OCI-LY7 (cell line): ENCODE measurements around the gene DHRS7B. TPM values are rescaled to one million over a fixed set of nuclear protein-coding genes. Genes with fewer than 3 reads are reported as not detected.

Experiments
- BruUV-seq: library from RNA; stranded (reverse); fragments of 400-500 nt; replicated peaks from 2 replicates; lab custom pipeline; 2021; lab: Mats Ljungman, UMichigan
- CTCF ChIA-PET: fragments of 300-600 bp; sonication (Branson Sonifier 250); formaldehyde crosslinking; loops from one replicate; lab custom pipeline; 2022; ENCODE audit warnings: antibody characterized with exemption; ENCODE audit not compliant: unreplicated experiment; lab: Charles Lee
- POLR2A ChIA-PET: fragments of 300-600 bp; sonication (Branson Sonifier 250); formaldehyde crosslinking; loops from one replicate; lab custom pipeline; 2022; ENCODE audit warnings: antibody characterized with exemption; lab: Charles Lee
- DNase-seq: peaks from one replicate; pipeline ENCODE4 v3.0.0-alpha.2; 2015; ENCODE audit warnings: low spot score
- H2AFZ ChIP-seq: fragments of 200-600 bp; sonication (generic), shearing (Covaris generic); 2 replicates; pipeline ENCODE4 v1.6.1; 2014; ENCODE audit warnings: mild to moderate bottlenecking, antibody characterized with exemption, low read length, moderate library complexity
- H3K27ac ChIP-seq: fragments of 200-600 bp; sonication (generic); 2 replicates; pipeline ENCODE4 v1.5.1; 2014; ENCODE audit warnings: mixed run types, low read depth, mild to moderate bottlenecking, moderate library complexity, low read length, inconsistent platforms; ENCODE audit not compliant: poor library complexity, severe bottlenecking
- H3K36me3 ChIP-seq: fragments of 200-600 bp; sonication (generic); 2 replicates; pipeline ENCODE4 v1.6.1; 2014; ENCODE audit warnings: mild to moderate bottlenecking, antibody characterized with exemption, low read length, moderate library complexity, mixed read lengths; ENCODE audit not compliant: insufficient read depth
- H3K4me1 ChIP-seq: fragments of 200-600 bp; sonication (generic); 2 replicates; pipeline ENCODE4 v1.5.1; 2014; ENCODE audit warnings: mild to moderate bottlenecking, low read length; ENCODE audit not compliant: insufficient read depth, poor library complexity, severe bottlenecking
- H3K4me2 ChIP-seq: fragments of 200-600 bp; sonication (generic); 2 replicates; pipeline ENCODE4 v1.6.1; 2014; ENCODE audit warnings: mild to moderate bottlenecking, low read length
- H3K4me3 ChIP-seq: fragments of 200-600 bp; sonication (generic); 2 replicates; pipeline ENCODE4 v1.5.1; 2014; ENCODE audit warnings: mild to moderate bottlenecking, low read depth, low read length; ENCODE audit not compliant: poor library complexity, severe bottlenecking
- H3K79me2 ChIP-seq: fragments of 200-600 bp; sonication (generic); 2 replicates; pipeline ENCODE4 v1.6.1; 2016; ENCODE audit warnings: low read depth, mild to moderate bottlenecking, low read length, moderate library complexity, mixed read lengths; ENCODE audit not compliant: insufficient read depth
- H3K9me2 ChIP-seq: fragments of 200-600 bp; sonication (generic); 2 replicates; pipeline ENCODE4 v1.6.1; 2016; ENCODE audit warnings: mild to moderate bottlenecking, low read length, mixed read lengths; ENCODE audit not compliant: insufficient read depth
- H3K9me3 ChIP-seq: fragments of 200-600 bp; sonication (generic); 2 replicates; pipeline ENCODE4 v1.6.1; 2014; ENCODE audit warnings: mild to moderate bottlenecking, mixed run types, low read length, mixed read lengths
- H4K20me1 ChIP-seq: fragments of 200-600 bp; sonication (generic); 2 replicates; pipeline ENCODE4 v1.6.1; 2014; ENCODE audit warnings: mild to moderate bottlenecking, antibody characterized with exemption, low read length, moderate library complexity, mixed read lengths; ENCODE audit not compliant: insufficient read depth
- EZH2phosphoT487 ChIP-seq: fragments of 200-600 bp; sonication (generic); IDR thresholded peaks from 2 replicates; pipeline ENCODE4 v1.6.1; 2018; ENCODE audit warnings: low read depth, borderline replicate concordance, mild to moderate bottlenecking, mixed run types, antibody characterized with exemption, low read length, moderate library complexity, mixed read lengths
- intact Hi-C: fragments of 100-400 bp; cut with micrococcal nuclease; formaldehyde crosslinking; loops from one replicate; pipeline ENCODE4 v1.10.0; 2022; ENCODE audit not compliant: unreplicated experiment
- total RNA-seq, 2 experiments: library from RNA; depleted of rRNA in 1 of 2; stranded (reverse); fragments of >200 nt in 1 of 2; shearing (Covaris generic) in 1 of 2; gene quantifications; 2 replicates each; pipeline ENCODE4 v1.2.3, GENCODE V29; 2014 to 2022
- TF ChIP-seq, protein P1 (sequence below): fragments of 200-600 bp; sonication (generic); conservative IDR thresholded peaks from 2 replicates; pipeline ENCODE4 v1.5.1; 2014; ENCODE audit warnings: mild to moderate bottlenecking, antibody characterized with exemption, low read length, moderate library complexity, mixed read lengths

The DHRS7B gene
- total RNA-seq, 2 experiments from 2014 or later, result 16.0 to 16.5 TPM

DNA sequence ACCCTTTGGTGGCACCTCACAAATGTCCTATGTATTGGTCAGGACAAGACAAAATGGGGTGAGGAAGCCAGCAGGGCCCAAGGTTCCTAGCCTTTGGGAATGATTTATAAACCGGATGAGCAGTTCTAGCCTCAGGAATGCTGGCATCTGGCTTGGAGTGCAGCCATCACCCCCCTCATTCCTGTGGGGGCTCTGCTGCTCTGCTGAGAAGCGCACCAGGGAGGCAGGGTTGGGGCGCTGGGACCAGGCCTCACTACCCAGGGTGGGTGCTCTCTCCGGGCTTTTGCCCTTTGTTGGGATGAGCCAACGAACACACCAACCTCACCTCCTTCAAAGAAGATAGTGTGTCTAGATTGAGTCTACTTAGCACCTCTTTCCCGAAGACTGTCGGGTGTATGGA, 47.9 kb downstream of the DHRS7B start:
- Histone ChIP-seq H3K36me3 (no peaks in the 10 kb centered on the region), H3K4me3 (no peak overlapping the region), H4K20me1 (no peaks in the 10 kb centered on the region), H3K4me1 (no peaks in the 10 kb centered on the region), H3K79me2 (no peaks in the 10 kb centered on the region), H3K27ac (no peak overlapping the region), H3K9me3 (no peaks in the 10 kb centered on the region), H2AFZ (no peak overlapping the region), H3K4me2 (no peak overlapping the region), H3K9me2 (no peaks in the 10 kb centered on the region)
- TF ChIP-seq, protein P1, sequence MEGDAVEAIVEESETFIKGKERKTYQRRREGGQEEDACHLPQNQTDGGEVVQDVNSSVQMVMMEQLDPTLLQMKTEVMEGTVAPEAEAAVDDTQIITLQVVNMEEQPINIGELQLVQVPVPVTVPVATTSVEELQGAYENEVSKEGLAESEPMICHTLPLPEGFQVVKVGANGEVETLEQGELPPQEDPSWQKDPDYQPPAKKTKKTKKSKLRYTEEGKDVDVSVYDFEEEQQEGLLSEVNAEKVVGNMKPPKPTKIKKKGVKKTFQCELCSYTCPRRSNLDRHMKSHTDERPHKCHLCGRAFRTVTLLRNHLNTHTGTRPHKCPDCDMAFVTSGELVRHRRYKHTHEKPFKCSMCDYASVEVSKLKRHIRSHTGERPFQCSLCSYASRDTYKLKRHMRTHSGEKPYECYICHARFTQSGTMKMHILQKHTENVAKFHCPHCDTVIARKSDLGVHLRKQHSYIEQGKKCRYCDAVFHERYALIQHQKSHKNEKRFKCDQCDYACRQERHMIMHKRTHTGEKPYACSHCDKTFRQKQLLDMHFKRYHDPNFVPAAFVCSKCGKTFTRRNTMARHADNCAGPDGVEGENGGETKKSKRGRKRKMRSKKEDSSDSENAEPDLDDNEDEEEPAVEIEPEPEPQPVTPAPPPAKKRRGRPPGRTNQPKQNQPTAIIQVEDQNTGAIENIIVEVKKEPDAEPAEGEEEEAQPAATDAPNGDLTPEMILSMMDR, result no peak
- TF ChIP-seq EZH2phosphoT487, result no peak
- BruUV-seq, result no TSS peak
- ChIA-PET CTCF (interaction anchor here (1.0 kb wide), 1 partner anchor 55 kb away, joined by 3 read pairs; no protein-coding TSS in a partner anchor), POLR2A (no interaction called here)
- no peak for DNase-seq
- intact Hi-C loops, result no loop called here

GRCh38 chr17:21176773-21177395, 50.1 kb downstream of the DHRS7B start:
- CTCF ChIA-PET, result no interaction called here
- intact Hi-C loops, result no loop called here
- no peak for TF ChIP-seq EZH2phosphoT487
- TF ChIP-seq, protein P1, result no peak
- H3K9me3 ChIP-seq, result no peaks in the 10 kb centered on the region
- H3K79me2 ChIP-seq, result no peaks in the 10 kb centered on the region
- POLR2A ChIA-PET, result interaction anchor here (0.6 kb wide), 1 partner anchor 100 kb away, joined by 3 read pairs; no protein-coding TSS in a partner anchor
- no peak overlapping the region for H3K4me2 ChIP-seq
- no peak overlapping the region for H3K27ac ChIP-seq
- no TSS peak for BruUV-seq
- H2AFZ ChIP-seq, result no peak overlapping the region
- no peak for DNase-seq
- no peaks in the 10 kb centered on the region for H4K20me1 ChIP-seq
- H3K4me1 ChIP-seq, result no peaks in the 10 kb centered on the region
- H3K9me2 ChIP-seq, result no peaks in the 10 kb centered on the region
- H3K4me3 ChIP-seq, result no peak overlapping the region
- H3K36me3 ChIP-seq, result no peaks in the 10 kb centered on the region

DNA sequence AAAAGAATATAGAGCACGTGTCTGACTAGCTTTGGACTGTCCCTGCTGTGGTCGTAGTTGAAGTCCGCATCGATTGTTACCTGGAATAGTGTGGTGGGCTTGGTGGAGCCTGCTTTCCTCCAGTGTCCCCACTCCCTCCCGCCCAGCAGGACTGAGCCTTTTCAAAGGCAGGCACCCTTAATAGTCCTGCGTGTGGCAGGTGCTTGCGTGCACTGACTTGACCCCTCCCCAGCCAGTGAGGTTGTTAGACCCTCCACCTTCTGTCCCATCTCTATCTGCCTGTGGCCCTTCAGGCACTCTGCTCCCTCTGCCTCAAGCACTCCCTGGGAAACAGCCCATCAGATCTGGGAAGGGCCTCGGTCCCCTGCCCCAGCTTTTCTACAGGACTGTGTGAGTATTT, 50.6 kb downstream of the DHRS7B start:
- Histone ChIP-seq H3K4me1 (no peaks in the 10 kb centered on the region), H3K79me2 (no peaks in the 10 kb centered on the region), H3K27ac (no peak overlapping the region), H4K20me1 (no peaks in the 10 kb centered on the region), H2AFZ (no peak overlapping the region), H3K9me2 (no peaks in the 10 kb centered on the region), H3K4me3 (no peak overlapping the region), H3K4me2 (no peak overlapping the region), H3K36me3 (no peaks in the 10 kb centered on the region), H3K9me3 (no peaks in the 10 kb centered on the region)
- intact Hi-C loops, result no loop called here
- DNase-seq, result no peak
- no TSS peak for BruUV-seq
- TF ChIP-seq EZH2phosphoT487, result no peak
- TF ChIP-seq, protein P1, result no peak
- ChIA-PET CTCF (interaction anchor here (0.5 kb wide), 1 partner anchor 1433 kb away, joined by 3 read pairs; no protein-coding TSS in a partner anchor), POLR2A (no interaction called here)
